AG20443 (cell line): ENCODE results near the gene FBXL17.

Experiments used
- DNase-seq: peaks from one replicate; pipeline ENCODE4 v3.0.0; 2012; ENCODE audit warnings: low spot score, mixed read lengths

Gene FBXL17

DNA sequence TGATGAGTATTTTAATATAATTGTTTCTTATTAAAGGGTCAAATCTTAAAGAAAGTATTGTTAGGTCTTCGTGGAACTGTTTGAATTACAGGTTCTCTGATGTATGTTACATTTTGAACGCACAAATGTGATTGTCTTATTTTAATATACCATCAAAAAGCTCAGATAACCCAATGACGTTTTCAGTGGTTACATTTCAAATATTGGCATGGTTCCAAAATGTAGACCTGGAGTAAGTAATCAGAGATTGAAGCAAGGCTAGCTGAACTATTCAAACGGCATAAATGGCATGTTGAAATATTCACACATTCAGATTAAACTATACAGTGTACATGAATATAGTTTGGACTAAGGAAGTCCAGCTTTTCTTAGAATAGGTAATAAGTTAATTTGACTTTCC lies 429.4 kb downstream of the FBXL17 start:
- DNase-seq, result no peak

DNA sequence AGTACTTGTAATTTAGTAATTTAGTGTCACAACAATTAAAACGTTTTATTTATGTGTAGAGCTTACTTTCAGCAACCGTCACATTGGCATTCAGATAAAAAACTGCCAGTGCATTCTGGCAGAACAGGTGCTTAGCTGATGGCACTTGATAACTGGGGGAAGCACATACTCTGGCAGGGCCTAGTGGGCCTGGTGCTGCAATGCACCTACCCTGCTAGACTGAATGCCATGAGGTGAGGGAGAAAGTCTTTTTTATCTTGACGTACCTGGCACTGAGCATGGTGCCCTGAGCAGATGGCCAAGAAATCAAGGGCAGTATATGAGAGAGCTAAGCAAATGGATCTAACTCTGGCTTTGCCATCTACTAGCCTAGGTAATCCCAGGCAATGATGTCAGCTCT lies 430.6 kb downstream of the FBXL17 start:
- DNase-seq, result no peak

- no peak for DNase-seq
These were observed 431.1 kb downstream of the FBXL17 start for GRCh38 chr5:107950776-107951175.

DNA sequence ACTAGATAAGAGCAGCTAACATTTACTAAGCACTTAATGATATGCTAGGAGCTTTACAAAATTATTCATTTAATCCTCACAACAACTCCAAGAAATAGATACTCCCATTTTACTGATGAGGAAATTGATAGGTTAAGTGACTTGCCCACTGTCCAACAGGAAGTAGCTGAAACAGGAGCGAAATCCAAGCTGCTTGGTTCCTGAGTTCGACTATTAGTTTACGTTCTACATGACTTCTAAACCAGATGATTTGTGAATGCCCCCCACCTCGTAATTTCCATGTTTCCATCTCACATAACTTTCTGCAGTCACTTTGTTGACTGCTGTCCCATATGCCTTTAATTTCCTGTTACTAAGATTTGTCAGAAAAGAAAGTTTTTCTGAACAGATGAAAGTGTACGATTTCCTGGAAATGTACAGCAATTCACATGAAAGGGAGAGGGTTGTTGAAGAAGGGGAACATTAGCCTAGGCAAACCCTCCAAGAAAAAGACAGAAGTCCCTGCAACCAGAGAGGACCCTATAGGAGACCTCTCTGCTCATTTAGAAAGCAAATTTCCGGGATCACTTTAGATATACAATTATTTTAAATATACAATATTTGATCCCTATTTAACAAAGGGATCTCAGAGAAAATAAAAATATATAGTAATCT lies 432.1 kb downstream of the FBXL17 start:
- no peak for DNase-seq

DNA sequence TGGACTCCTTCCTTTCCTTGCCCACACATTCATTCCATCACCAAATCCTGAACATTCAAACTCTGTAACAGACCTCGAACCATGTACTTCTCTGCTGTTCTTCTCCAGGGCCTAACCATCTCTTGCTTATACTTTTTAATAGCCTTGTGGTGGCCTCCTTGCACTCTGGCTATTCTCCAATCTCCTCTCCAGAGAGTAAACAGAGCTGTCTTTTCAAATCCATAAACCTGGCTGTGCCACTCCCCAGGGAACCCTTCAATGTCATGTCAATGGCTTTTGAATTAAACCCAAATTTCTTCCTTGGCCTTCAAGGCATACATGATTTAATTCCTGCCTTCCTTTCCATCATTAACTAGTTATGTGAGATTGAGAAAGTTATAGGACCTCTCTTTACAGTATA lies 433.5 kb downstream of the FBXL17 start:
- no peak for DNase-seq

- DNase-seq, result no peak
These were observed 436.8 kb downstream of the FBXL17 start for GRCh38 chr5:107945061-107945460.

DNA sequence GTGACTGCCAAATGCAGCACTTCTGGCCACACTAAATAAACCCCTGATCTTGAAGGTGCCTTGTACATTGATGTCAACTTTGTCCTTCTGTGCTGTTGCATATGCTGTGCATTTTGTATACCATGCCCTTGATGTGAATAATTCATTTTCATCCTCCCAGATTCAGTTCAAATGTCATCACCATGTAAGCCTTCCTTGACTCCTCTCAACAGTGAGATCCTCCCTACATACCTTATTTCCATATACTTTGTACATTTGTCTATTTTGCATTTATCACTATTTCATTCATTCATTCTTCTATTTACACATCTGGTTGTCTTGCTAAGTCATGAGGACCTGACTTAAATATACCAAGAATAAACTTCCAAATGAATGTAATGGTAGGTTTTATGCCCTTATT lies 438.0 kb downstream of the FBXL17 start:
- DNase-seq, result no peak

DNA sequence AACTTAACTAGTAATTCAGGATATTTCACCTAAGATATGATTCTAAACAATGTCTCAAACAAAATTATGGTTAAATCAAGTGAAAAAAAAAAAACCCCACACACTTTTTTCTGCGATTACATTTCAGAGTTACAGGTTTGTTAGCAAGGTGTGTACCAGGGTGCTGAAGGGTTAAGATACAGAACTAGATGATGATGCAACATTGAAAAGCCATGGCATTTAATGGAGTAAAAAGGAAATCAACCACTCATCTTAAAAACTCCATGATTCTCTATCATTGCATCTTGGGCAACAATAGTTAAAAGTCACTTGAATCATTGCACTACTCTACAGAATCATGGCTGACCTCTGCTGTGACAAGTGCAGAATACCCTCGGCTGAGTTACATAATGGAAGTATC lies 440.9 kb downstream of the FBXL17 start:
- DNase-seq, result no peak

DNA sequence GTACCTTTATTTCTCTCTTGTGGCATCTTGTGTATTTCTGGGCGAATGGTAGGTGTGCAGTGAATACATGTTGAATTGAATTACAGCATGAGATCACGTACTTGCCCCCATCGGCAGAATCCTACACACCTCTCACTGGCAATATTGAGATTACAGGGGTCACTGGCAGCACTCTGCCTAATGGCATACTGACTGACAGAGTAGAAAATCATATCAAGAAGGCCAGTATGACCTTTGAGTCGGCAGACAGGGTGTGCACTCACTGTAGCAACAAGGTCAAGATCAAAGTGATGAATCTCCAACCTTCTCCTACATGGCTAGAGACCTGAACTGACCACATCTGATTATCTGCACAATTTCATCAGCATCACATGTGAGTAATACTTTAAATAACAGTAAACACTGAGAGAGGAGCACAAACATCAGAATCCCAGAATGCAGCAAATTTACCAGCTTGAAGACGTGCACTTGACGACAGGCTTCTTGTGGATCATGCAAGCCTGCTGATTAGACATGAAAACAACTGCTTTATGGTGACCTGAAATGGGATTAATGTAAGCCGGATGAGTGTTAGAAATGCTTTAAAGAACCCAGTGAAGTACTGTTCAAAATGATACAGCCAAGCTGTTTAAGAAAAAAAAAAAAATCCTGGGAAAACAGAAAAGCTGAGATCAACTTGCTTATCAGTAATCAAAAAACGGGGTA lies 444.1 kb downstream of the FBXL17 start:
- no peak for DNase-seq

DNA sequence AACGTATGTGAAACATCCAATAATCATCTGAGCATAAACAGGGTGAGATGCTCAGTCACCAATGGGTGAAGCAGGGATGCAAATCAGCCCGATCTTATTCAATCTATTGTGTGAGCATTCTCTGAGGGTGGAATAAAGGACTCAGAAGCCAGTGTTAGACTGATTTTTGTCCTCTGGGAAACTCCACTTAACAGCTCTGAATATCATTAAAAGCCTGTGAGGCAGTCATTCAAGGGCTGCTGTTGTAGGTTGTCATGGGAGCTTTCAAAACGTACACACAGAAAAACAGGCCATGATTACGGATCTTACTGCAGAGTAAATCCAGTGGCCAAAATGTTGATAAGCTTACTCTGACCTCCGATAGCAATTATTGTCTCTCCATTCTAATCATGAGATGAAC lies 444.7 kb downstream of the FBXL17 start:
- DNase-seq, result no peak

DNA sequence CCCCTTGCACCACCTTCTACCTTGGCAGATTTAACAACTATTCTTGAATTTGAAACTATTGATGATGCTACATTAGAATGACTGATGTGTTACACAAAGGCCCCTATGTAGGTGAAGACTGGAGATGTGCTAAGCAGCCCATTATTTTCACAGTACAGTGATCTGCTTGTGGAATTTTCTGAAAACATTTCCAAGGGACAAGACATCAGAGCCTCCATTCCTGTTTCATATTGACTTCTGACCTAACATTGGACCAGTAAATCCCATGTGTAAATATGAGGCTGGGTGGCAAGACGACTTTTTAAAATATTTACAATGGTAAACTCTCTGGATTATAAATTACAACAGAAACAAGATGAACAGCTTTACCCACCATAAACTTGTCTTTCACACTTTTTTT lies 445.4 kb downstream of the FBXL17 start:
- no peak for DNase-seq

- DNase-seq, result no peak
These were observed 446.3 kb downstream of the FBXL17 start for GRCh38 chr5:107935645-107936044.

- DNase-seq, result no peak
These were observed 448.6 kb downstream of the FBXL17 start for GRCh38 chr5:107933326-107933725.

DNA sequence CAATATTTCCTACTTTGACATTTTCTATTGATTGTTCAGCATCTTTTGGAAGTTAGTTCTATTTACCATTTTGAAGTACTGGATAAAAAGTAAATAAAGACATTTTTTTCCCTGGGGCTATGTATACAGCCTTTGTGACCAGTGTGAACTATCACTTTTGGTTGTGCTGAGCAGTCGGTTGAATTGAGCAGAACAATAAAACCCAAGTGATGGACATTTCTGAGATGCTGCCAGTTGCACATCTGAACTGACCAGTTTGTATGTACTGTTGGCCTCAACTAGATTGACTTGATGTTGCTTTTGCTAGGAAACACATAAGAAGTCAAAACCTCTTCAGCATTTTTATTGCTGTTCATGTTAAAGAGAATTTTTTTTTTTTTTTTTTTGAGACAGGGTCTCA lies 451.0 kb downstream of the FBXL17 start:
- no peak for DNase-seq

DNA sequence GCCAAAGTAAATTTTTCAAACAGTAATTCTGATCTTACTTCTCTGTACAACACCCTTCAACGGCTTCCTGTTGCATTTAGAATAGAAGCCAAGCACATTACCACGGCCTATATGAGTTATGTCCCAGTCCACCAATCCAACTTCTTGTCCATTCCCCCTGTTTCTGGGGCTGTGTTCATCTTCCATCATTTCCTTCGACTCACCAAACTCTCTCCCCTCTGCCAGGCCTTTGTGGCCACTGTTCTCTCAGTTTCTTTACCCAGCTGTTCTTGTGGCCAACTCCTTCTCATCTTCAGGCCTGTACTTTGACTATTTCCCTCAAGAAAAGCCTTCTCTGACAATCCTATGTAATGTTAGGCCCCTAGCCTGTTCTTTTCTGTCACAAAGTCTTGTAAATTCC lies 451.8 kb downstream of the FBXL17 start:
- no peak for DNase-seq

- no peak for DNase-seq
These were observed 452.8 kb downstream of the FBXL17 start for GRCh38 chr5:107929080-107929479.

DNA sequence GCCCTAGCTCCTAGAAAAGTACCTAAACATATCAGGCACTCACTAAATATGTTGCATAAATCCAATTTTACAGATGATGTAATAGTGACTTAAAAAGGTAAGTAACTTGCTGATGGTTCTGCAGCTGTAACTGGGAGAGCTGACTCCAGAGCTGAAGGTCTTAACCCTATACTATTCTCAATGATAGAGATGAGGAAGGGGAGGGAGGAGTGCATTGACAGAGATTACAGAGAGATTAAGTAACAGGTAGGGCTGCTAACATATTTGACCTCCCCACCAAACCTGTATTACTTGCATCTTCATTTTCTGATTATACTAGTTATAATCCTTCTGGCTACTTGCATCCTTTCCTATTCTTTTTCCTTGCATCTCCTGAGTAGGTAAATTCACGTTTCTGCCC lies 455.8 kb downstream of the FBXL17 start:
- DNase-seq, result no peak

- DNase-seq, result no peak
These were observed 456.7 kb downstream of the FBXL17 start for GRCh38 chr5:107925200-107925599.

DNA sequence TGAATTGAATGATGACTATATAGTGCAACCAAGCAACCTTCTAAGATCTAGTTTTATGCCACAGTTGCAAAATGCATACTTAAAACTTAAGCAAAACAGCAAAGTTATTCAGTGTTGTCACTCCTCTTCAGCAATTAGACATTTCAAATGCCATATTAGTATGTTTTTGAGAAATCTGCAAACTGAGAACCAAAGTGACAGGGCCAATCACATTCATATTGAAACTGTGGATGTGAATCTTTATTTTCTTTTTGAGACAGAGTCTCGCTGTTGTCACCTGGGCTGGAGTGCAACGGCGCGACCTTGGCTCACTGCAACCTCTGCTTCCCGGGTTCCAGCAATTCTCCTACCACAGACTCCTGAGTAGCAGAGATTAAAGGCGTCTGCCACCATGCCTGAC lies 461.9 kb downstream of the FBXL17 start:
- DNase-seq, result no peak

DNA sequence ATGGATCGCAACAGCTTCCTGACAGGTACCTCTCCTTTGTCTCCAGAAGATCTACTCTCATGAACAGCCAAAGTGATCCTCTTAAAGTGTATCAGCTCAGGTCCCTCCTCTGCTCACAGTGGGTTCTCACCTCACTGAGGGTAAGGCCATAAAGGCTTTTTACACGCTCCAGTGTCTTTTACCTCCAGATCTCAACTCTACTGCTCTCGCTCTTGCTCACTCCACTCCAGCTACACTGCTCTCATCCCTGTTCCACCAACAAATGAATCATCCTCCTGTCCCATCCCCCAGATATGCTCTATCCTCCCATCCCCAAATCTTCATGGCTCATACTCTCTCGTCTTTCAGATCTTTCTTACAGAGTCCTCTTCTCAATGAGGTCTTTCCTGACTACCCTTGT lies 462.5 kb downstream of the FBXL17 start:
- no peak for DNase-seq

DNA sequence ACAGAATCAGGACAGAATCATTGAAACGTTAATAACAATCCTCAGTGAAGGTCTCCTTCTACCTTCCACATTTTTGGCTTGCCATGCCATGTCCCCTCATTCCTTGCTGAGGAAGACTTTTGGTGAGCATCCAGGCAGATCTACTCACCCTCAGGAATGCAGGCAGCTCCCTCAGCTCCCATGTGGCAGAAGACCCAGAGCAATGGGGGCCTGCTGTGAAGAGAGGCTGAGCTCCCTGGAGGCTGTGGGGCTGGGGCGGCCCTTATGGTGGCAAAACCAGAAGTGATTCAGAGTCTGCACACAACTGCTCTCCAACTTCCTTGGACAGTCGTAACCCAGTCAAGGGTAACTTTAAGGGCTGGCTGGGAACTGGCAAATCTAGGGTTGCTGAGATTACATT lies 463.9 kb downstream of the FBXL17 start:
- peak; percentile 28 for DNase-seq

DNA sequence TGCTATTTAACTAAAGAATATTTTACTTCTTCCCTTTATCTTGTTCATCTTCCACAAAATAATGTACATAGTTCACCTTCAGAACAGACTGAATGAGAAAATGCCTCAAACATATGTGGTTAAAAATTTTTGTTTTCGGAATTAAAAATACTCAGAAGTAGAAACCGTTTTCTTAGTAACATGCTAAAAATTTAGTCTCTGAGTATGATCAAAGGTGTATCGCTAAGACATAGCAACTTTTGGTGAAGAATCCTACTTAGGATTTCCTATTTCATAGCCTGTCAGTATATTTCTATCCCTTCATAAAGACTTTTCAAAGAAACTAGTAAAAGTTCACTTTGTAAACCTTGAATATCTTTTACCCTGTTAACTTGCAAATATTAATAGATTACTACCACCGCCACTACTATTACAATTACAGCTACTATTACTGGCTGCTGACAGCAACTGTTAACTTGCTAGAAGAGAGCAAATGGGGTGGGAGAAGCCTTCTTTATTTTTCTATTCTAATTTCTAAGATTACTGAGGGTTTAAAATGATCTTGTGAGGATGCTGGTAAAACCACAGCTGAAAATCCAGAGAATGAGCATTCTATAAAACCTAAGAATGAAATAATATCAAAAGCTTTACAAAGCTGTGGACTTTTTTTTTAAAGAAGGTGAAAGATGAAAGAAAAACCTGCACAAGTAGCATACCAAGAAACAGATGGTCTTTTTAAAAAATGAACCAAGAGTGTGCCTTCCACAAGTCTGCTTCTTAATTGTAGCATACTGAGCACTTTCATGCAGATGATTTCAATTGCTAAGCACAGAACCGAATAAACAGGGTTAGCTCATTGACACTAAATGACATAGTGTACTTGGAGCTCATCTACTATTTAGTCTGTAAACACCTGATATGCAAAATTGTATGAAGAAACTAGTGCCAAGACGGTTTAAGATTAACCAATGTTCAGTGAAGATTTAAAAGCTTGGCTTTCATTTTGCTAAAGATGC lies 464.9 kb downstream of the FBXL17 start:
- DNase-seq, result no peak
